ENCODE measurements around the gene PES1. TPM values are rescaled to one million over a fixed set of nuclear protein-coding genes. Genes with fewer than 3 reads are reported as not detected.

PES1 gene
- total RNA-seq, 1 experiment from 2014 or later, result 167 TPM

- no peak overlapping the region for H3K9ac ChIP-seq (ENCODE audit: low read length)
- ATAC-seq, result no peak
- H3K4me1 ChIP-seq (ENCODE audit: control insufficient read depth in 1 of 2, insufficient read depth in 2 of 2, low read length in 2 of 2), result no peaks in the 10 kb centered on the region
- H3K4me2 ChIP-seq (ENCODE audit: low read length), result no peak overlapping the region
- intact Hi-C loops (cut with micrococcal nuclease), result no loop called here
- no peaks in the 10 kb centered on the region for H4K20me1 ChIP-seq (ENCODE audit: insufficient read depth)
- ChIA-PET POLR2A (no interaction called here), RAD21 (ENCODE audit: low non-redundant PET in 1 of 2, low total read pairs in 2 of 2, uncharacterized antibody in 2 of 2, unreplicated experiment in 2 of 2) (no interaction called here), CTCF (no interaction called here)
- BruUV-seq (replicated peaks), result no TSS peak
- peaks cover 65 to 96% of the 10 kb centered on the region in 2 experiments for H3K36me3 ChIP-seq (ENCODE audit: control insufficient read depth in 1 of 2, insufficient read depth in 2 of 2, low read length in 2 of 2)
- no peak for TF ChIP-seq YY1 (IDR thresholded peaks at IDR 0.05; ENCODE audit: extremely low read depth, insufficient replicate concordance, low read depth, low read length)
- TF ChIP-seq ELF1 (IDR thresholded peaks at IDR 0.05; ENCODE audit: borderline replicate concordance, low read depth), result no peak
- TF ChIP-seq ZBTB33 (IDR thresholded peaks at IDR 0.05; ENCODE audit: extremely low read depth, insufficient replicate concordance, low read length), result no peak
- TF ChIP-seq REST (IDR thresholded peaks at IDR 0.05; ENCODE audit: low read depth), result no peak
- TF ChIP-seq, protein P1, sequence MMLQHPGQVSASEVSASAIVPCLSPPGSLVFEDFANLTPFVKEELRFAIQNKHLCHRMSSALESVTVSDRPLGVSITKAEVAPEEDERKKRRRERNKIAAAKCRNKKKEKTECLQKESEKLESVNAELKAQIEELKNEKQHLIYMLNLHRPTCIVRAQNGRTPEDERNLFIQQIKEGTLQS (IDR thresholded peaks at IDR 0.05), result no peak
- no peak for TF ChIP-seq CTCF (IDR thresholded peaks at IDR 0.05 in 2 of 3, conservative IDR thresholded peaks at IDR 0.05 in 1 of 3; ENCODE audit: borderline replicate concordance in 1 of 3, insufficient read depth in 1 of 3, low read depth in 2 of 3, low read length in 2 of 3)
- no peak for TF ChIP-seq POLR2A (IDR thresholded peaks at IDR 0.05; ENCODE audit: borderline replicate concordance, extremely low read depth, insufficient read depth, insufficient read length)
- no peak for TF ChIP-seq SRF (IDR thresholded peaks at IDR 0.05; ENCODE audit: low read depth)
- TF ChIP-seq FOSL1 (IDR thresholded peaks at IDR 0.05; ENCODE audit: low read depth), result no peak
- TF ChIP-seq CEBPB (IDR thresholded peaks at IDR 0.05; ENCODE audit: low read depth), result no peak
- TF ChIP-seq RAD21 (IDR thresholded peaks at IDR 0.05; ENCODE audit: low read depth), result no peak
- TF ChIP-seq CBX3 (IDR thresholded peaks at IDR 0.05; ENCODE audit: low read depth), result no peak
- no peak for TF ChIP-seq MAX (IDR thresholded peaks at IDR 0.05)
- no peak for TF ChIP-seq JUND (IDR thresholded peaks at IDR 0.05)
- TF ChIP-seq ZNF274 (IDR thresholded peaks at IDR 0.05; ENCODE audit: low read depth, low read length), result no peak
- TF ChIP-seq EZH2phosphoT487 (IDR thresholded peaks at IDR 0.05; ENCODE audit: borderline replicate concordance), result no peak
- no peak for TF ChIP-seq EZH2 (IDR thresholded peaks at IDR 0.05)
- TF ChIP-seq ZFX (IDR thresholded peaks at IDR 0.05), result no peak
- H3K9me3 ChIP-seq (ENCODE audit: control insufficient read depth in 1 of 2, insufficient read depth in 1 of 2, low read depth in 1 of 2, low read length in 2 of 2), result no peaks in the 10 kb centered on the region
- H3K27me3 ChIP-seq (ENCODE audit: insufficient read depth, low read length), result no peaks in the 10 kb centered on the region
- no peak overlapping the region for H3K4me3 ChIP-seq (replicated peaks in 1 of 2; ENCODE audit: low read depth in 1 of 2, low read length in 2 of 2)
- H3K9me2 ChIP-seq (ENCODE audit: insufficient read depth), result no peaks in the 10 kb centered on the region
- H3K79me2 ChIP-seq (ENCODE audit: insufficient read depth, low read length), result peaks cover 65% of the 10 kb centered on the region
- DNase-seq (ENCODE audit: low read depth, low spot score), result no peak
- no peak overlapping the region for H2AFZ ChIP-seq (ENCODE audit: low read depth, low read length, poor library complexity, severe bottlenecking)
- H3K27ac ChIP-seq (ENCODE audit: low read depth, low read length), result no peak overlapping the region
These were observed 7.3 kb downstream of the PES1 start for GRCh38 chr22:30584441-30584840.

Measured in HCT116 (cell line).